GM18909 (cell line): ENCODE measurements around the gene ISG20L2.

Source experiments
- ATAC-seq: cut with Tn5 transposase; IDR thresholded peaks from one replicate; pipeline ENCODE4 v1.9.1; 2021; ENCODE audit warnings: mild to moderate bottlenecking; ENCODE audit not compliant: unreplicated experiment, poor library complexity

ISG20L2 gene

DNA sequence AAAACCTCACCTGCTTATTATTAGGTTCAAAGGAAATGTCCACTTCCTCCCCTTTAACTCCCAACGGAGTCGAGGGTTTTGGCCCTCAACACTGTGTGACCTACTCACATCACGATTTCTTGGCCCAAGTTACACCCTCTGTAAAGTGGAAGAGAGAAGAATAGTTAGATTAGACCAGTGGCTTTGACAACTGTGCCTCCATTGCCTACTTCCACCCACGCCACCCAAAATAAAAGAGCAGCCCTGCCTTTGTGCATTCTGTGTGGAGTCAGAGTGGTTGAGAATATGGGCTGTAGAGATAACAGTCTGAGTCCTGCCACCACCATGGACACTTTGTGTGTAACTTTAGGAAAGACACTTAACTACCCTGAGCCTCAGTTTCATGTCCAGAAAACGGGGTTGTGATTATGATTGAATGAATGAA lies 27.0 kb upstream of the ISG20L2 start:
- ATAC-seq: no peak

- ATAC-seq: no peak
These were observed 25.7 kb upstream of the ISG20L2 start for GRCh38 chr1:156754219-156754618.

DNA sequence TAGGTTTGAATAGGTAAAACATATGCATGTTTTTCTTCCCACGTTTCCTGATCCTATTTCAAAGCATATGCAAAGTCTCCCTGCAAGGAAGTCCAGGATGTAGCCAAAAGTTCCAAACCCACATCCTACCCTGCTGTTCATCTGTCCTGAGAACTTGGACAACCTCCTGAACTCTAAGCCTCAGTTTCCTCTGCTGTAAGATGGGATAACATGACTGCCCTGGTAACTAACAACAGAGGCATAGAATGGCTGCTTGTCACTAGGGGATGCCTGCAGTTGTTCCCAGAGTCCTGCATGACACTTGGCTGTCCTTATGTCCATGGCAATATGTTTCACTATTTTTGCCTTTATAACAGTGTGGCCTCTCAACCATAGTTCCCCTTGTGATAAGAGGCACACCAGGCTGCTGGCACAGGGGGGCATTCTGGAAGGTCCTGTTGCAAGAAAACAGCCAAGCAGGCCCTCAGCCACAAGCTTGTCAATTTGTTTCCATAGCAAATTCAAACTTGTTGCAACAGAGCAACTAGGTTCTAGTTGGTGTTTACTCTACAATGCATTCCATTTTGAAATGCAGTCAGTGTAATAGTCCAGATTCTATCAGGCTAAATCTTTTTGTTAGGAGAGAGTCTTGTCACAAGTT lies 24.4 kb upstream of the ISG20L2 start:
- no peak for ATAC-seq

DNA sequence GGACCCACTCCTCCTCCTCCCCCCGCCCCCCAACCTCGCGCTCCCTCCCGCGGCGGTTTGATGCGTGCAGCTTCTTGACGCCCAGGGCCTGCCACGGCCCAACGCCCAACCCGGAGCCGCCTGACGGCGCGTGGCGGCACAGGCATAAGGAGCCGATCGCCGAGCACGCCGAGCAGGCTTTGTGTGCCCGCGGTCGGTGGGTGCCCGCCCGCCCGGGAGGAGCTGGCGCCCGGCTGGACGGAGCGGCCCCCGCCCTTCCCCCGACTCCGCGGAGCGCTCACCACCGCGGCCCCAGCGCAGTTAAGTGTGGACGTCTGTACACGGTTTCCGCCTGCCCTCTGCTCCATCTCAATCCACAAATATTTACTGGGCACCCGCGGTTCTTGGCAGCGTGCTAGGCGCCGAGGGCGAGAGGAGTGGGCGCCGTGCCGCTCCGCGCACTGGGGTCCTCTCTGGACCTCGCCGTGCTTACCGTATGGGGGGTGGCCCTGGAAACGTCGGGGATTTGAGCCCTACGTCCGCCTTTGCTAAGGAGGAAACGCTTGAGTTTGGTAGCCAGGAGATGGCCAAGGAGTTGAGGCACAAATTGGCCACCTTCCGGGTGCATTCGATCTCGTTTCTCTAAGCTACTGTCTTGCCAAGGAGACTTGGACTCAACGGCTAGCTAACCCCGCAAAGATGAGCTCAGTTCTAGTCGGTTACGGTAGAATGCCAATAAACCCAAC lies 23.4 kb upstream of the ISG20L2 start:
- ATAC-seq: peak; percentile 73

DNA sequence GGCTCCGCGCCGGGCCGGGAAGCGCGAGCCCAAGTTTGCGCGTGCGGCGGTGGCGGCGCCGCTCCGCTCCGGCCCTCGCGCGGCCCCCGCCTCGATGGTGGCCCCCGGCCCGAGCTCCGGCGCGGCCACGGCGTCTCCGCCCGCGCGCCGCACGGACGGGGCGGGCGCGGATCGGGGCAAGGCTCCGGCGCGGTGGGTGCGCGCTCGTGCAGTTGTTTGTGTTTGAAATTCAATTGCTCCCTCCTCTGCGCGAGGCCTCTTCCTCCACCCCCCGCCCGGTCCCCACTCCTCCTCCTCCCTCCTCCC lies 22.8 kb upstream of the ISG20L2 start, which contains the start of gene HDGF:
TSS of gene HDGF (minus strand) at position 225 of the 306 bp plus-strand sequence. CDS start 246 bp downstream, outside the sequence.
- no peak for ATAC-seq

GRCh38 chr1:156750711-156751450 lies 22.3 kb upstream of the ISG20L2 start:
- ATAC-seq: peak; percentile 8

DNA sequence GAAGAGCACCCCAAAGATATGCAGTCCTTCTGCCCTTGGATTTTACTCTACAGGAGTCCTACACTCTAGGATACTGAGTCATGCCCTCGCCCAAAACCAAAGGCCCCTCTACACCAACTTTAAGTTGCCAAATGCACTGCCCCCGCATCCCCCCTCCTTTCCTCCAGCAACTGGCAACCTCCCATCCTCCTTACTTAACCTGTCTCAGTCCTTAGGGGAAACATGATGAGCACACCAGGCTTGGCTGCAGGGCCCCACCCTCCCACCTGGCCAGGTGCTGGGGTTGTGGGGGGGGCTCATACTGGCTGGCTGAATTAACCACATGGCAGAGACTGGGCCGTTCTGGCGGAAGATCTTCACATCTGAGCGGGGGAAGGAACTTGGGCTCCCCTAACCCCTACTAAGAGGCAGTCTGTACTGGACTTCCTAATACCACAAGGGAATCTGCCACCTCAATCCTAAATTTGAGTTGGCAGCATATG lies 21.7 kb upstream of the ISG20L2 start:
- no peak for ATAC-seq

GRCh38 chr1:156749419-156750118 lies 21.0 kb upstream of the ISG20L2 start:
- no peak for ATAC-seq

- no peak for ATAC-seq
These were observed 20.3 kb upstream of the ISG20L2 start for GRCh38 chr1:156748670-156749418.

DNA sequence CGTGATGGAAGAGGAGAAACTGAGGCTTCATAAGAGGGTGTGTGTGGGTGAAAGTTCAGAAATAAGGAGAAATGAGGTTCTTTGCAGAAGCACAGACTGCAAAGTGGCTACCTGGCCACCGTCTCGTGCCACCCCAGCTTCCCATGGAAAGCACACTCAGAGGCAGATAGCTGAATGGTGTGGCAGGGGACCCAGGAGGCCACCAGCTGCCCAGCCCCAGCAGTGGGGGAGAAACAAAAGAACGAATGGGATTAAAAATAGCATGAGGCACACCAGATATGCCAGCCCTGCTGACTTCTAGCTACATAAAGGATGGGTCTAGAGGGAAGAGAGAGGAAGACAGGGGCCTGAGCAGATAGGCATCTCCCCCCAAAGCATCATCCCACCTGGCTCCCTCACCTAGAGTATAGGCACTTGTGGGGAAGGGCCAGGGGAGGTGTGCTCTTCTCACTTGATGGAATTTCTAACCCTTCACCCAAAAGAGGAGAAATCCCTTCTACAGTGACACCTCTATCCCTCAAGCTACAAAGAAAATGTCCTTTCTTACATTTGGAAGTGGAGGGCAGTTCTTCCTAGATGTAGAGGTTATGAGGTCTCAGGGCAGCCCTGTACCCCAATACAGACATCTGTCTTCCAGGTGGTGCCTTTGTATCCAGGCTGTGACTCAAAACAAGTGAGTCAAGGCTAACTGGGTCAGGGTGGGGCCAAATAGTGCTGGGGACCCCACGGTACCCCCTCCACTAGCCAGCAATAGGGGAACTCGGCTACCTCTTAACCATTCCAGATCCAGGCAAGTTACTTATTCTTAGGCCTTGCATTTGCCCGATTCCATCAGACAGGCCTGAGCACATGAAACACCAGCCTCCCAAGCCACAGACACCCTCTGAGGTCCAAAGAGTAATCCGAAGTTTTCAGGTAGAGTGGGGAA lies 19.4 kb upstream of the ISG20L2 start:
- ATAC-seq: no peak

- no peak for ATAC-seq
These were observed 18.4 kb upstream of the ISG20L2 start for GRCh38 chr1:156746728-156747631.

DNA sequence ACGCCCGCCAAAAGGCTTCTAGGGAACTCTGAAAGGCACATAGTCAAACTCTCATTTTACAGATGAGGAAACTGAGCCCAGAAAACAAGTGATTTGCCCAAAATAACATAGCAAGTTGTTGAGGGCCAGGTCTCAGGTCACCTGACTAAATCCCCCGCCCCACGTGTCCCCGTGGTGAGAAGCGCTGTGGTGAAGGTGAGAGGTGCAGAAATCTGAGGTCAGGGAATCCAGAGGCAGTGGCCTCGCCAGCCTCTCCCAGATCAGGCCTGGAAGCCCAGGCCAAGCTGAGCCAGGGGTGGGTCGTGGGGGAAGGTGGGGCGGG lies 17.8 kb upstream of the ISG20L2 start:
- no peak for ATAC-seq

GRCh38 chr1:156745881-156746280 lies 17.3 kb upstream of the ISG20L2 start:
- no peak for ATAC-seq

DNA sequence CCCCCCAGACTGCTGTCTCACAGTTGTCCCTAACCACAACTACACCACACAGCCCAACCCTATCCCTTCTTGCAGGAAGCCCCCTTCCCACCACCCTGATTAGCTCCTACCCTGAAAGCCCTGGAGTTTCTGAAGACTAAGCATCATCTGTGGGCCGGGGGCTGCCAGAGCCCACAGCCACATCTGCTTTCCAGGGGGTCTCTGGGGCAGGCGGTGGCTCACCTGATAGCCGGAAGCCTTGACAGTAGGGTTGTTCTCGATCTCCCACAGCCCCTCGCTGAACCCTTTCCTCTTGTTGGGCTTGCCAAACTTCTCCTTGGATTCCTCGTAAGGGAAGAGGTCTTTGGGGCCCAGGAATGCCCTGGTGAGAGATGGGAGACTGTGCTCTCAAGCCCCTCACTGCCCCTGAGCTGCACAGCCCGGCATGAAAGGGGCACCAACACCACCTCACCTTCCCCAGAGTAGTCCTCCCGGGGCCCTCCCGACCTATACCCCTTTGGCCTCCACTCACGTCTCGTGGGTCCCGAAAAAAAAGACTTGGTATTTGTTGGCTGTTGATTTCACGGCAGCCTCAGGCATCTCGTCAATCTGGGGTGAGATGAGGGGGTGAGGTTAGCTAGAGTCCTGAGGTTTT lies 16.3 kb upstream of the ISG20L2 start:
- ATAC-seq: no peak

- ATAC-seq: no peak
These were observed 15.8 kb upstream of the ISG20L2 start for GRCh38 chr1:156744344-156744743.

- ATAC-seq: no peak
These were observed 15.1 kb upstream of the ISG20L2 start for GRCh38 chr1:156743367-156744302.

DNA sequence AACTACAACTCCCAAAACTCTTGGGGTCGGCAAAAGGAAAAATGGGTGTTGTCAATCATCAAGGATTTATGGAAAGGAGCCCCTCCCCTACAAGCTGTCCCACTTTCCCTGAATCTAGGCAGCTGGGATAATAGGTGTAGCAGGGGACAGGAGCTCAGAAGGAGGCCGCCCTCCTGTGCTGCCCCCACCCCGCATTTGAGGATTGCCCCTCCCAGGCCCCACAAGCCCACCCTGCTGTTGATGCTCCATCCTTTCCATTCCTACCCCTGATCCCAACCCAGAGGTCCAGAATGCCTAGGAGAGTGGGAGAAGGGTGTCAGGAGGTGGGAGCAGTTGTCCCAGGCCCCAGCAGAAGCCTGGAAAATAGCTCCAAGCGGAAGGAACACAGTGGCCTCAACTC lies 14.2 kb upstream of the ISG20L2 start:
- no peak for ATAC-seq
